A673 (cell line): ENCODE measurements around the gene PDGFD.

ENCODE experiments used
- CTCF ChIP-seq: fragments of 300-800, 200-600 bp; sonication (generic); conservative IDR thresholded peaks from 2 replicates; pipeline ENCODE4 v1.5.1; 2017; ENCODE audit warnings: low read depth, mild to moderate bottlenecking, antibody characterized with exemption, low read length, moderate library complexity, mixed read lengths
- EZH2 ChIP-seq: fragments of 200-600 bp; sonication (generic); IDR thresholded peaks from 2 replicates; pipeline ENCODE4 v1.6.1; 2017; ENCODE audit warnings: borderline replicate concordance, low read depth, mild to moderate bottlenecking, mixed read lengths, antibody characterized with exemption, low read length; ENCODE audit not compliant: poor library complexity, severe bottlenecking

GRCh38 chr11:103863497-103863896 lies 300.4 kb downstream of the PDGFD start:
- no peak for TF ChIP-seq CTCF
- TF ChIP-seq EZH2 = no peak
